ACC112 (cell line): ENCODE measurements around the gene PLK2.

Source experiments
- H2AFZ ChIP-seq: fragments of 200-600 bp; sonication (generic); one replicate; pipeline ENCODE4 v1.6.0; 2017; ENCODE audit warnings: antibody characterized with exemption, low read length; ENCODE audit not compliant: unreplicated experiment
- H3K27ac ChIP-seq: fragments of 200-600 bp; sonication (generic); 2 replicates; pipeline ENCODE4 v1.5.1; 2014; ENCODE audit warnings: low read depth, mild to moderate bottlenecking, antibody characterized with exemption, low read length, moderate library complexity
- H3K27me3 ChIP-seq: fragments of 200-600 bp; sonication (generic); 2 replicates; pipeline ENCODE4 v1.6.1; 2014; ENCODE audit warnings: mild to moderate bottlenecking, antibody characterized with exemption, low read length, moderate library complexity, mixed read lengths; ENCODE audit not compliant: insufficient read depth
- H3K36me3 ChIP-seq: fragments of 200-600 bp; sonication (generic); 2 replicates; pipeline ENCODE4 v1.6.1; 2016; ENCODE audit warnings: mild to moderate bottlenecking, antibody characterized with exemption, low read length, moderate library complexity, mixed read lengths; ENCODE audit not compliant: insufficient read depth
- H3K4me1 ChIP-seq: fragments of 200-600 bp; sonication (generic); one replicate; pipeline ENCODE4 v1.6.1; 2016; ENCODE audit warnings: low read length, mixed read lengths; ENCODE audit not compliant: insufficient read depth, unreplicated experiment, control insufficient read depth
- H3K4me3 ChIP-seq: fragments of 200-600 bp; sonication (generic); 2 replicates; pipeline ENCODE4 v1.5.1; 2014; ENCODE audit warnings: mild to moderate bottlenecking, low read depth, low read length
- H3K79me2 ChIP-seq: fragments of 200-600 bp; sonication (generic); one replicate; pipeline ENCODE4 v1.6.0; 2016; ENCODE audit warnings: low read length; ENCODE audit not compliant: control insufficient read depth, unreplicated experiment, insufficient read depth

PLK2 gene

DNA sequence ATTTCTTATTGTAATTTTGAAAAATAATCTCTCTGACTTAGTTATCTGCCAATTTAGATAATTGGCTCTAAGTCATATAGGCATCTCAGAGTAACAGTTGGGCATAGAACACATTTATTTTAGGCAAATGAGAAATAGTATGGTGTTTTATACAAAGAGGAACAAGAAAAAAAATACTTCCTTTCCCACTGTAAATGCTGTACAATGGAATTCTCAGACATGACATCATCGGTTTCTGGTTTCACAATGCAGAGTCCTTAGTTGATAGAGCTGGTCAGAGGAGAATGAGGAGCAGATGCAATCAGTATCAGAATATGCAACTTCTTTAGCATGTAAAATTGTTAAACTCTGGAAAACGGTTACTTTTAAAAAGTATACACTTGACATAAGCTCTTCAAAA, 49.4 kb downstream of the PLK2 start:
- no peak overlapping the region for H3K27ac ChIP-seq
- H2AFZ ChIP-seq, result no peak overlapping the region
- H3K4me1 ChIP-seq, result peaks cover 21% of the 10 kb centered on the region
- no peak overlapping the region for H3K4me3 ChIP-seq
- no peaks in the 10 kb centered on the region for H3K36me3 ChIP-seq
- no peaks in the 10 kb centered on the region for H3K79me2 ChIP-seq
- no peaks in the 10 kb centered on the region for H3K27me3 ChIP-seq

DNA sequence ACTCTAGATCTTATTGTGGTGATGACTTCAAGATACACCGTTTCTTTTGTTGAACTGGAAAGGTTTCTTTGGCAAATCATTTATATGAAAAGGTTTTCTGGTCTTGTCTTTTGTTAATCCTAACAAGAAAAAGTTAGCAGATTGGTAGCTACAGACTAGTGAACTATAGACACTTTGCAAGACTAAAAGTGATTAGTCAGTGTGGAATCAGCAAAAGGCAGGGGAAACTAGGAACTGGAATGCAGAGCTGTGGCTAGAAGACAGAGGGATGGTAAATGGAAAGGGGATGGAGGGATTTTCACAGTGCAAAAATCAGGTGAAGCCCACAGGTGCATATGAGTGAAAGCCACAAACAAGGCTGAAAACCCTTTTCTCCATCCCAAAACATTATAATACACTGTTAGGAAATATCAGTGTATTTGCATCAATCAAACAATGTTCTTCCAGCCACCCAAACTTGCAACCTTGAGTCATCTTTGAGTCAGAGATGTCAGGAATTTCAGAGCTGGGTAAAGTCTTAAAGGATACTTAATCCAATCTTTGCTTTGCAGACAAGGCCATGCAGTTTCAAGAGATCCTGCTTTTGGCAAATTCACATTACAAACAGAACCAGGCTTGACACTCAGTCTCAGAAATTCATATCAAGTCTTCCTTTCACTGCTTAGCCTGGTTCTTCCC, 52.7 kb downstream of the PLK2 start:
- no peaks in the 10 kb centered on the region for H3K27me3 ChIP-seq
- no peak overlapping the region for H3K4me3 ChIP-seq
- H3K27ac ChIP-seq, result peak overlapping the region; percentile 25
- H3K4me1 ChIP-seq, result peaks cover 21% of the 10 kb centered on the region
- no peak overlapping the region for H2AFZ ChIP-seq
- H3K79me2 ChIP-seq, result no peaks in the 10 kb centered on the region
- no peaks in the 10 kb centered on the region for H3K36me3 ChIP-seq

DNA sequence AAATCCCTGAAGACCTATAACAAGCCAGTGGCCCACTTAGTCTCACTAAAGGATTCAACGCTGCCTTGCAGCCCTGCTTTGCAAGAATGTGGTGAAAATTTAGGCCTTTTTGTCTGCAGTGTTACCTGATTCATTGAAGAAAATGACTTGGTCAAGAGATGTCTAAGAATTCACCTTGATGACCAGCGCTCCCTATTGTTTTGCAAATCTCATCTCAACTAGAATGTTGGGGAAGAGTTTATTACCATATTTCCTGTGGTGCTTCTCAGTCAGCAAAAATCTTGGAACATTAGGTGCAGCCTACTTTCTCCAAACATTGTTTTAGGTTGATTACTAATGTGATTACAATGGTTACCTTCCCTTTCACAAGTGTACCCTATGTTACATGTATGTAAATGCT, 53.5 kb downstream of the PLK2 start:
- H3K4me1 ChIP-seq, result peaks cover 21% of the 10 kb centered on the region

DNA sequence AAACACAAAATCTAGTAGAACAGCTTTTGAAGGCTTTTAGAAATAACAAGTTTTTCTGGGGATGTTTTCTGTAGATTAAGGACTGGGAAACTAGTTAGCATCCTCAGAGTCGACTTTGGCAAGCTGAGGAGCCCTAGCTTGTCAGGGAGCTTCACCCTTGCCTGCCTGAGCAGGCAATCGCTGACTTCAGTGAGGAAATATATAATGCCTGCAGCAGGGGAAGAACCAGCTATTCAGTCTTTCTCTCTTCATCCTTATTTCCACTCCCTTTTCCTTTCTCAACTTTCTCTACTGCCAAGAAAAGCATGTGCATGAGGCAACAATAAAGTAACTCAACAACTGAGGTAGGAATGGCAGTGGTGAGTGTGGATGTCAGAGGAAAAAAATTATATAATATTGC, 54.7 kb downstream of the PLK2 start:
- Histone ChIP-seq H3K27me3 (no peaks in the 10 kb centered on the region), H2AFZ (no peak overlapping the region), H3K36me3 (no peaks in the 10 kb centered on the region), H3K4me3 (no peak overlapping the region), H3K27ac (no peak overlapping the region), H3K4me1 (peaks cover 16% of the 10 kb centered on the region), H3K79me2 (no peaks in the 10 kb centered on the region)

More for the DNA sequence above, 53.5 kb downstream of the PLK2 start:
- peak overlapping the region; percentile 25 for H3K27ac ChIP-seq
- H3K36me3 ChIP-seq, result no peaks in the 10 kb centered on the region
- H3K4me3 ChIP-seq, result no peak overlapping the region
- H2AFZ ChIP-seq, result no peak overlapping the region
- no peaks in the 10 kb centered on the region for H3K79me2 ChIP-seq
- no peaks in the 10 kb centered on the region for H3K27me3 ChIP-seq

DNA sequence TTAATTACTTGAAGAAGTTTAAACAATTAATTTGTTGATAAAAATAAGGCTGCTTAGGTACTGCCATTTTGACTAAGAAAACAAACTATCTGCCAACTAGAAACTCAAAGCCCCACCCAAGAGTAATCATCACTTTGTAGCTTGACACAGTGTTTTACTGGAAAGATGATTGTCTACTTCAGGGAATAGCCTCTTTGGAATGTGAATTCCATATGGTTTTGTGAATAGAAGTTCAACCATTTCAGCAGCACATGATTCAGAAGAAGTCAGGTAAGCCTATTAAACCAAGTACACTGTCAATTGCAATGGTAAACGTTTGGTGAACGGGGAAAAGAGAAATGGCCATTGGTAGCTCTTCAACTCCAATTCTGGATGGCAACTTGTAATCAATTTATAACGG, 55.2 kb downstream of the PLK2 start:
- H3K4me3 ChIP-seq, result no peak overlapping the region
- peaks cover 14% of the 10 kb centered on the region for H3K4me1 ChIP-seq
- no peaks in the 10 kb centered on the region for H3K27me3 ChIP-seq
- no peaks in the 10 kb centered on the region for H3K79me2 ChIP-seq
- no peak overlapping the region for H3K27ac ChIP-seq
- no peaks in the 10 kb centered on the region for H3K36me3 ChIP-seq
- no peak overlapping the region for H2AFZ ChIP-seq
